GM11168 (cell line): ENCODE results near the gene ANTKMT.

ENCODE experiments used
- in situ Hi-C: fragments of 300-500 bp; cut with MboI; formaldehyde crosslinking; loops from one replicate; pipeline ENCODE4 v1.12.0; 2022; ENCODE audit warnings: low sequenced_read_pairs; ENCODE audit not compliant: unreplicated experiment

The ANTKMT gene

DNA sequence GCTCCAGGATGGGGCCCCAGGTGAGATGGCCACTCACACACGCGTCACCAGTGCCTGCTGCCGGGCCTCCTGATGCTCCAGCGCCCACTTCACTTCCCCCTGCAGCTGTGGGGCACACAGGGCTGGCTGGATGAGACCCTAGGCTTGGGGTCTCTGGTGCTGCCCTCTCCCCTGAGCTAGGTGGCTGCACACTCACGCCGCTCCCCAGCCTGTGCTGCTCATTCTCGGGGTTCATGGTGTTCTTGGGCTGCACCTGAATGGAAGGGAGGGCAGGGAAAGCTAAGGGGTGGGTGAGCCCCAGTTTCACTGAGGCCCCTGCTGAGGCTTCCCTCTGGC, 4.1 kb downstream of the ANTKMT start:
- in situ Hi-C loops: no loop called here

DNA sequence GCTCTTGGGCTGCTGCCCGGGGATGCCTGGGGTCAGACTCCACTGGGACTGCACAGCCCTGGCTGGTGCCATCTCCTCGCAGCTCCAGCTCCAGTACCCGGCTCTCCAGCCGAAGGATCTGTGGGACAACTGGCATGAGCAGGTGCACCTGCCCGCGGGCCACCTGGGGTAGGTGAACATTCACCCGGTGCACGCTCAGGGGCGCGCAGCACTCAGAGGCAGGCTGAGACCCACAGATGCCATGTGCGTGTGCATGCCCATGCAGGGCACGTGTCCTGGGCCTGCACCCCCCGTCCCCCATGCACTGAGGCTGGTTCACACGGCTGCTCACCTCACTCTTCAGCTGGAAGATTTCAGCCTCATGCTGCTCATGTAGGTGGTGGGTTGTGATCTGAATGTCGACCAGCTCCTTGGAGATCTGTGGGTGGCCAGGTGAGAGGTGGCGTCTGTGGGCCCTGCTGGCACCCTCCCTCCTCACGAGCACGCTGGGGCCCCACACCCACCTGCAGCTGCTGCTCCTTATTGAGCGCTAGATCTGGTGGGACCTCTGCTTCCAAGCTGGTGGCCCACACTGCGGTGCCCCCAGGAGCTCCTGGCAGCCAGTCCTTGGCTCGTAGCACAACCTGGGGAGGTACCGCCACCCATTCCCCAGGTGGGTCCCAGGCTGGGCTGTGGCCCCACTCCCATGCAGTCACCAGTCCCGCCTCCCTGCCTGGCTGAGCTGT, 4.7 kb downstream of the ANTKMT start:
- in situ Hi-C loops: no loop called here

DNA sequence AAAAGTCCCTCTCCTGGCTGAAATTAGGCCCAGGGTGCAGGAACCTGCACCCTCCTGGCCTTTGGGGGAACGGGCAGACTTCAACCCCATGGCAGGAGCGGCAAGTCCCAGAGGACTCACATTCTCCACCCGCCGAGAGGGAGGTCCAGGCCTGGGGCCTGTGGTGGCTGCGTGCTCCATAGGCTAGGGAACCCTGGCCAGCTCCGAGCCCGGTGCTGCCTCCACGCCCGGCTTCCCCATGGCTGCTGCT, 5.2 kb downstream of the ANTKMT start:
- in situ Hi-C loops: no loop called here

DNA sequence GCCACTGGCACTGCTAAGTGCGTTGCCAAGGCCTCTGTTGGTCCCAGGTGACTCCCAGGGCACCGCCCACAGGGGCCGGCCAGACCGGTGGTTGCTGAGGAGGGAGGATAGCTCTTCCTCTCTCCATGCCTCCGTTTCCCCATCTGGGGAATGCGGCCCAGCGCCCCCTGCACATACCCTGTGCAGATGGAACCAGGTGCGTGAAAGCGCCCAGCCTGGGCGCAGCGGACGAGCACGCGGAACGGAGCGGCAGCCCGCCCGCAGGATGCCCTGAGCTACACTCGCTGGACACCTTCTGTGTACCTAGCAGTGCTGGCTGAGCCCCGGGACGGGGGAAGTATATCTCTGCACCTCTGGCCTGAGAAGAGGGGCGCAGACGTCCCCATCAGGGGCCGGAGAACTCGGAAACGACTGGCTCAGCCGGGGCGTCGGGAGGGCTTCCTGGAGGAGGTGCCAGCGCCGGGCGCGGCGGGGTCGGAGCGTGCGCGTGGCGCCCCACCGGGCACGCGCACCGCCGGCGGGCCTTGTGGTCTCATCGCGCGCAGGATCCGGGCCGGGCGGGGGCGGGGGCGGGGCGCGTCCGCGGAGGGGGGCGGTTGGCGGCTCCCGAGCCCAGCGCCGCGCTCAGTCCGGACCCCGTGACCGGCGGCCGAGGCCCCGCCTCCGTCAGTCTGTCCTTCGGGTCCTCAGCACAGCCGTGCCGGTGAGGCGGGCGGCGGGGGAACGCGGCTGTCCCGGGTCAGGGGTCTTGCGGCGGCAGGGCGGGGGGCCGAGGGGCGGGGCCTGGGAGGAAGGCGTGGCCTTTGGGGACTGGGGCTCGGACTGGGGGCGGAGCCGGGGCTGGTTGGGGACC, 5.7 kb downstream of the ANTKMT start, which contains the start of the genes CCDC78 and HAGHL:
Gene CCDC78 (minus strand): TSS at position 6 of the 853 bp plus-strand sequence. CDS start 76 bp downstream, outside the sequence.
Gene HAGHL (plus strand): TSS at position 669 of the 853 bp plus-strand sequence. CDS start 404 bp downstream, outside the sequence.
- in situ Hi-C loops: no loop called here

DNA sequence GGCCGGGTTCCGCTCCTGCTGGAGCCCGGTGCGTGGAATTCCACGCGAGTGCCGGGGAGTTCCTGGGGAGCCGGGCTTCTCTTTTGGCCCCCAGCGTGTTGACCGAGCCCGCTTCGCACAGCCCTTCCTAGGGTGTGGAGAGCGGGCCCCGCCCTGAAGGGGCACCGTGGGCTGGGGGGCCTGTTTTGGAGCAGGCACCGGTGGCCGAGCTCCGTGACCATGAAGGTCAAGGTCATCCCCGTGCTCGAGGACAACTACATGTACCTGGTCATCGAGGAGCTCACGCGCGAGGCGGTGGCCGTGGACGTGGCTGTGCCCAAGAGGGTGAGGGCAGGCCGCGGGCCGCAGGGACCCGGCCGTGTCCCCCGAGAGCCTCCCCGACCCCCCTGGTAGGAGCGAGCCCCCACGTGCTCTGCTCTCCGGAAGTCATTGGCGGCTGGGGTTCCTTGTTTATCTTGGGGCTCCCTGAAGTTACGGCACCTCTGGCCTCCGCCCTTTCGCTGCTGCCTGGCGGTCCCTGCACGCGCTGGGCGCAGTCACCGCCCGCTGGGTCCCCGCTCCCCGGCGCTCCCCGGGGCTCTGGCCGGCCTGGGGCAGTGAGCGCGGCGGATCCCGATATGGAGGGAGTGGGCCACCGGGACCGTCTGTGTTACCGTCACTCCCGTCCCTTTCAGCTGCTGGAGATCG, 6.5 kb downstream of the ANTKMT start:
- in situ Hi-C loops: no loop called here

DNA sequence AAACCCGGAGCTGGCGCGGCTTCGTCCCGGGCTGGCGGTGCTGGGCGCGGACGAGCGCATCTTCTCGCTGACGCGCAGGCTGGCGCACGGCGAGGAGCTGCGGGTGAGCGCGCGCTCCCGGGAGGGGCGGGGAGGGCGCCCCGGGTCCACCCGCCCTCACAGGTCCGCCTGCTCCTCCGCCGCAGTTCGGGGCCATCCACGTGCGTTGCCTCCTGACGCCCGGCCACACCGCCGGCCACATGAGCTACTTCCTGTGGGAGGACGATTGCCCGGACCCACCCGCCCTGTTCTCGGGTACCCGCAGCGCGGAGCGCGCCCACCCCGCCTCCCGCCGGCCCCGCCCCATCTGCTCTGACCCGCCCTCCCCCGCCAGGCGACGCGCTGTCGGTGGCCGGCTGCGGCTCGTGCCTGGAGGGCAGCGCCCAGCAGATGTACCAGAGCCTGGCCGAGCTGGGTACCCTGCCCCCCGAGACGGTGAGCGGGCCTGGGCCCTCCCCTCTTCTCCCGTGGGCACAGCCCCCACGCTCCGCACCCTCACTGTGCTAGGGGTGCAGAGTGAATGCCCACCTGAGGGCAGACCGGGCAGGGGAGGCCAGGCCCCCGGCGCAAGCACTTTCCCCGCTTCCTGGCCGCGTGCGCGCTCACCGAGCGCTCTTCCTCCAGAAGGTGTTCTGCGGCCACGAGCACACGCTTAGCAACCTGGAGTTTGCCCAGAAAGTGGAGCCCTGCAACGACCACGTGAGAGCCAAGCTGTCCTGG, 7.4 kb downstream of the ANTKMT start:
- in situ Hi-C loops: no loop called here

DNA sequence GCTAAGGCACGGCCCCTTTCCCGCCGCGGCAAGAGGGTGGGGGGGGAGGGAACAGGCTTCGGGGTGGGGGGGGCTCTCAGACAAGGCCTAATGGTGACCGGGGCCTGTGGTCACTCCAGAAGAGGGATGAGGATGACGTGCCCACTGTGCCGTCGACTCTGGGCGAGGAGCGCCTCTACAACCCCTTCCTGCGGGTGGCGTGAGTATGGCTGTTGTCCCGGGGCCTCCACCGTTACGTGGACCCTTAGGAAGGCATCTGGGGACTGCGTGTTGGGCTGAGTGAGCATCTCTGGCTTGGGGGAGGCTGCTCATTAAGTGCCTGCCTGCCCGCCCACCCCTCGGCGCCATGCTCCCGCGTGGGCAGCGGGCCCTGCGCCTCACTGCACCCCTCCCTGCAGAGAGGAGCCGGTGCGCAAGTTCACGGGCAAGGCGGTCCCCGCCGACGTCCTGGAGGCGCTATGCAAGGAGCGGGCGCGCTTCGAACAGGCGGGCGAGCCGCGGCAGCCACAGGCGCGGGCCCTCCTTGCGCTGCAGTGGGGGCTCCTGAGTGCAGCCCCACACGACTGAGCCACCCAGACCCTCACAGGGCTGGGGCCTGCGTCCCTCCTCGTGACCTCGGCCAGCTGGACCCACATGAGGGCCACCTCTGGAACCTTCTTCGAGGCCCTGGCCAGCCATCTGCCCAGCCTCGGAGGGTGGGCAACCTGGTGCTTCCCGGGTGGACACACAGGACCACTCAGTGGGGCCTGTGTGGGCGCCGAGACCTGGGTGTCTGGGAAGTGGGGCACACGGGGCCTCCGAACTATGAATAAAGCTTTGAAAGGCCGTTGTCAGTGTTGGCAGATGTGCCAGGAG, 8.2 kb downstream of the ANTKMT start:
- in situ Hi-C loops: no loop called here

DNA sequence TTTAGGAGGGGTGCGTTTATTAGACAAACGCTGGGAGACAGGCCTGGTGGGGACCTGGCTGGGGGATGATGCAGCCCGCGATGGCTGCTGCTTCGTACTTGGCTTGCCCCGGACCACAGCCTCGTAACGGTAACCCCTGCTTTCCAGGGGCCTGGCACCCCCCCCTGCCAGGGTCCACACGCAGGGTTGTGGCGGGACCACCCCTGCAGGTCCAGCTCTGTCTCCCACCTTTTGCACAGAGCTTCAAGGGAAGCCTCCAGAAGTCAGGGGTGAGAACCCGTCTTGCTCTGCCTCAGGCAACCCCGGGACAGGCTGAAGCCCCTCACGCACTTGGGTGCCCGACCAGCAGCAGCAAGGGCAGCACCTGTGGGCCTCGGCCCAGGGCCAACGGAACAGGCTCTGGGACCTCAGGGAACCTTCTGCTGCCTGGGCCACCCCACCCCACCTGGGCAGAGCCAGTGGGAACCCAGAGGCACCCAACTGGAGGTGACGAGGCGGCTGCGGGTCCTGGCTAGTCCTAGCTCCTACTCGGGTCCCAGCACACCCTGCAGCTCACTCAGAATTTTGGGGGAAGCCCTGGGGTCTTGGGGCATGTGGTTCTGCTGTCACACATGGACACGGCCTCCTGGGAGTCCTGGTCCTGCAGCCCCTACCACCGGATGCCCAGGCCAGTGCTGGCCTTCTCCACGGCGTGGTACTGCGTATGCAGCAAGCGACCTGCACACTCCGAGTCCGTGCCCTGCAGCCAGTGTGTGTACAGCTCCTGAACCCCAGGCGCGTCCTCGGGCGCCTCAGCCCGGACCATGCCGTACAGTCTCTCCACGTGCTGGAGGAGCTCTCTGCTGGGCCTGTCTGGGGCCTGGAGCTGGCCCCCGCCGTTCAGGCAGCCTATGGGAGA, 9.1 kb downstream of the ANTKMT start:
- in situ Hi-C loops: no loop called here

DNA sequence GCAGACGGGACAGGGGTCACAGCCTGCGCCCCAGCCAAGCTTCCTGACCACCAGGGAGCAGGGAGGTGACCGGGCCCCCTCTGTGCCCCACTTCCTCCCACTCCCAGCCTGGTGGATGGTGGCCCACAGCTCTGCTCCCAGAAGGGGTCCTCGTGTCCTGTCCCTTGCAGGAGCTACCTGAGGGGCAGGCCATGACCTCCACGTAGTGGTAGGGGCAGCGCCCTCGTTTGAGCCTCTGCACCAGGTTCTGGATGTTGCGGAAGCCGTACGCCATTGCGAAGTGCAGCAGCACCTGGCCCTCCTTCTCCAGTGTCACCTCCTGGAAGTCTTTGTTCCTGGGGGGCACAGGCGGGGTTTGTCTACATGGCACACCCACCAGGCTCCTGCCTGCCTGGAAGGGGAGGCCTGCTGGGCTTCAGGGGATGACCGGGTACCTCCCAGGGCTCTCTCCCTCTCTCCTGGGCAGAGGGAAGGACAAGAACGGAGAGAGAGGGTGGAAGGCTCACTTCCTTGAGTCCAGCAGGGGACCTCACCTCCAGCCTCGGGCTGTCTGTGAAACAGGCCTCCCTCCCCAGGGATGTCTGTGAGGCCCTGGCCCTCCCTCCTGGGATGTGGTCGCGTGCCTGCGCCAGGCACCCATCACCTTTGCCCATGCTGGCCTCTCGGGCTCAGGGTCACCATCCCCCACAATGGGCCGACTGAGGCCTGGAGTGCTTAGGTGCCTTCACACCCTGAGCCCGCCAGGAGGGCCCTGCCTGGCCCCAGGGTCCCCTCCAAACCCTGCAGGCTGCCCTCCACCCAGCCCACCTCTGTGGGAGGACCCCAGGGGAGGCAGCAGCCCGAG, 9.9 kb downstream of the ANTKMT start:
- in situ Hi-C loops: no loop called here

DNA sequence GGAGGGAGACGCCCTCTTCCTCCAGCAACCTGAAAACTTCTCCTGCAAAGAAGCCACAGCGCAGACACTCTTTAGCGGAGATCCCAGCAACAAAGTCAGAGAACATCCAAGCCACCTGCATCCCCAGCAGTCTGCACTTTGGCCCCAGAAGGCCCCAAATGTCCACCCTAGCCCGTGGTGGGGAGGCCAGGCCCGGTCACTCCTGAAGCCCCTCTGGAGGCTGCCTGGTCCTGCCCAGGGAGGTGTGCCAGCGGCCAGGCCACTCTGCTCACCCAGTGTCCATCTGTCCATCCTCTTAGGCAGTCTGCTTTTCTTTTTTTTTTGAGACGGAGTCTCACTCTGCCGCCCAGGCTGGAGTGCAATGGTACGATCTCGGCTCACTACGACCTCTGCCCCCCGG, 11.4 kb downstream of the ANTKMT start:
- in situ Hi-C loops: no loop called here

DNA sequence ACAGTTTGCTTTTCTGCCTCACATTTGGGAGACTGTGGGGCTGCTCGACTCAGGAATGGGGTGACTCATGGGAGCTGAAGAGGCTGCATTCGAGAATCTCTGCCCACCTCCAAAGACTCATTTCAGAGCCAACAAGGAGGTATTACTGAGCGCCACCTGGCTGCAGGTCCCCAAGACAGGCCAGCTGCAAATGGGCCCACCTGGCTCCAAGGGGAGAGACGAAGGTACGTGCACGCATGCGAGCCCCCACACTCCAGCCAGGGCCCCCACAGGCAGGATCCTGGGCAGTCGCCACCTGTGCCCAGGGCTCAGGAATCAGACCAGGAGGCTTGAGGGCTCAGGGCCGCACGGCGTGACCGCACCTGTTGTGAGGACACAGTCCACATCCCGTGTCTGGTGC, 12.0 kb downstream of the ANTKMT start:
- in situ Hi-C loops: no loop called here

DNA sequence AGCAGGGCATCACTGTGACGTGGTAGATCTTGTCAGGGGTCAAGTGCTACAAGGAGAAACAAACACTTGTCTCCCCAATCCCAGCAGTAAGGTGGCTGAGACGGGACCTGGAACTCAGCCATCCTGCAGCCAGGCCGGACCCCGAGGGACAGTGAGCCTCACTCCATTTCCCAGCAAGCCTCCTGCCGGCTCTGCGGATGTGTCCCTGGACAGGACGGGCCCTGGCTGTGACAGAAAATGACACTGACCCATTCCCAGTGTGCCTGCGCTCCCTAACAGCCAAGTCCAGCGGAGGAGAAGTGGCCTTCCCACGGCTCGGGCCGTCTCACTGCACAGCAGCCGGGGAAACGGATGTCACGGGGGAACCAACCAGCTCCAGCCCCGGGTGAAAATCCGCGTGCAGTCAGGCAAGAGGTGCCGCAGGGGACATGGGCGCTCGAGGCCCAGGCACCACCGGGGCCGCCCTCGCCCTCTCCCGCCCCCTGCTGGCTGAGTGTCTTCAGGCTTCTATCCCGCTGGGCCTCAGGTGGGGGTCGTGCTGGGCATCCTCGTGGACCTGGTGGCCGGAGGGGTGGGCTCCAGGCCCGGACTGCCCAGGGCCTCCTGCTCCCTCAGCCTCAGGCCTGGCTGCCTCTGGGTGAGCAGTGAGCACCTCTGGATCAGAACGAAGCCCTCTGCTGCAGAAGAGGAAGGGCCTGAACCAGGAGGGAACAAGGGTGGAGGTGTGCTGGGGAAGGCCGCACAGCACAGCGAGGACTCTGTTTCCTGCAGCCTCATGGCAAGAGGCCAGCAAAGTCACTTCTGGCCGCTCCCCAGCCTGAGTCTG, 12.6 kb downstream of the ANTKMT start:
- in situ Hi-C loops: no loop called here

DNA sequence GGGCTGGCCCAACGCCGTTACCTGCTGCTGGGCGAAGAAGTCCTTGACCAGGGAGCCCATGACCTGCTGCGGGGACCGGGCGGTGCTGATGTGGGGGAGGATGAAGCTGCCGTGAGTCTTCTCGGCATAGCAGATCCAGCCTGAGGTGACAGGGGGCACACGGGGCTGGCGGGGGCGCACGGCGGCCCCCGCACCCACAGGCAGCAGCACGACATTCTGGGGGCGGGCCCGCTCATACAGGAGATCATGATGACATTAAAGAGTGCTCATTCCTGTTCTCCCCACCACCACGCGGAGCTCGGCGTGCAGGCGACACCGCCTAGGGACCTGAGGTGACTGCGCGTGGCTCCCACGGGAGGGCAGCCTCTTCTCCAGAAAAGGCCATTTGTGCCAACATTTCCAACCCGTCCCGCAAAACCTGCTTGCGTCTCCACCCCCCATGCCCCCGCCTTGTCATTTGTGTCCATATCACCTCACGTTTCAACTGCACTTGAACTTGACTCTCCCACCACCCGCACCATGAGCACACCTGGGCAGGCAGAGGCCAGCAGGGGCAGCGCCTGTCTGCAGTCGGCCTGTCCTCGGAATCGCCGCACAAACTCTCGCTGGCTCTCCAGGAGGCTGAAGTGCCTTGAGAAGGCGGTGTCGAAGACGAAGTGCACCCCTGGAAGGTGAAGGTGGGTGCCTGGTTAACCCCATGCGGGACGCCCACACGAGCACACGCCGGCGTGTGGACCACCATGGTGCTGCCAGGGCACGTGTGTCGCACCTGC, 13.4 kb downstream of the ANTKMT start:
- in situ Hi-C loops: no loop called here

DNA sequence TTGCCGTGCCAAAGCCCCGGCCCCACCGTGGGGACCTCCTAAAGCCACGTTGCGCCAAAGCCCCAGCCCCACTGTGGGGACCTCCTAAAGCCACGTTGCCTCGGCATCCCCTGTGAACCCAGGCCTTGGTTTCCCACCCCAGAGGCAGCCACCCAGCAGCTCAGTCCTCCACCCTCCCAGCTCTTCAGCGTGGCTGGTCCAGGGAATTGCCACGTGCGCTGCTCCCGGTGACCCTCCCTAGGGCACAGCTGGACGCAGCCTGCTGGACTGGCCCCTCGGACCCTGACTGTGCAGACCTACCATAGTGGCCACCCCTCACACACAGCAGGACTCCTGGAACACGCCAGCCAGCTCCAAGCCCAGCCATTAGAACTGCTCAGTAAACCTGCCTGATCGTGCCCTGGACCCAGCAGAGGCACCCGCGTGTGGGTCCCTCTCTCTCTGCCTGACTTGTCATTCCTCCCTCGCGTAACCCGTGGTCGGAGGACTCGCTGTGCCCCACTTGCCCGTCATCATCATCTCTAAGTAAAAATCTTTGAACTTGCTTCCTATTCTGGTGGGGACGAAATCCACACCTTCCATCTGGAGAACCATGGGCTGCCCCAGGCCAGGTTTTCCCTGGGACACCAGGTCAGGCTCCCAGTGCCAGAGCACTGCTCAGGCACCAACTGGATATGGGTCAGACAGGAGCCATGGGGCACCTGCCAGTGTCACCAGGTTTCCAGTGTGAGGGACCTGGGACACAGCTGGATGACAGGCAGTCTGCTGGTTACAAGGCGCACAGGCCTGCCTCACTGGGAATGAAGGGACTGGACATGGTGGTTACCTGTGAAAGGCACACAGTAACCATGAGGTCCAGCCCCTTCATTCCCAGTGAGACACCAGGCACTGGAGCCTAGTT, 14.3 kb downstream of the ANTKMT start:
- in situ Hi-C loops: no loop called here

DNA sequence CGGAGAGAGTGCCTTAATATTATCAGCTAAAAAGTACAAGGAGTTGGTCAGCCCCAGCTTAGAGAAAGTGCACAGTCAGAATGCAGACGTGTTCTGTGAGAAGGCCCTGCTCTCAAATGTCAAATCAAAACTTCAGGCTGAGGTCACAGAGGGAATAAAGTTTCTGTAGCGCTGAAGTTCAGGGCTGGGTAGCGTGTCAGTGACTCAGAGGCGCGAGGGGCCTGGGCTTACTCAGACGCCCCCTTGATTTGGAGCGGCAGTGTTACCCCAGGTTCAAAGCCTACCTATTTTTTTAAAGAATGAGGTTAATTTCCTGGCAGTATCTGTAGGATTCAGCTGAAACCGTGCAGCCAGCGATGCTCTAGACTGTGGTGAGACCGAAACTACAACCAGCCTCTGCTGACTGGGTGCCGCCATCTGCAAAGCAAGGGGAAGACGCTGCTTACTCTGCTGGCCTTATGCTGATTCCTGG, 15.1 kb downstream of the ANTKMT start:
- in situ Hi-C loops: no loop called here
